H54 (cell line): Measurements from ENCODE around the gene GGA3.
"Not testable (repeated sequence)": the region's sequence is repeated elsewhere in the genome, so short reads cannot be mapped to it uniquely, and the experiment has no call there.

Source experiments
- DNase-seq: peaks from one replicate; pipeline ENCODE4 v3.0.0; 2011; ENCODE audit warnings: low spot score, mixed read lengths; ENCODE audit not compliant: insufficient read length
- FAIRE-seq: peaks from 3 replicates; lab custom pipeline; 2011; peaks lifted over from hg19 to GRCh38; lab: Jason Lieb, UNC
- POLR2A ChIP-seq: IDR thresholded peaks from 2 replicates; pipeline ENCODE4 v1.6.1; 2011; ENCODE audit warnings: low read depth, mild to moderate bottlenecking, low read length

The GGA3 gene

GRCh38 chr17:75269844-75270217, 8.4 kb upstream of the GGA3 start:
- no peak for TF ChIP-seq POLR2A
- DNase-seq (no peak), FAIRE-seq (no peak)

GRCh38 chr17:75267411-75268232, 6.2 kb upstream of the GGA3 start:
- no peak for TF ChIP-seq POLR2A
- DNase-seq (no peak), FAIRE-seq (no peak)

GRCh38 chr17:75267153-75267410, 5.7 kb upstream of the GGA3 start:
- DNase-seq, result no peak
- no peak for TF ChIP-seq POLR2A
- FAIRE-seq, result no peak

GRCh38 chr17:75266316-75267152, 5.1 kb upstream of the GGA3 start:
- no peak for DNase-seq
- no peak for TF ChIP-seq POLR2A
- FAIRE-seq, result no peak

GRCh38 chr17:75265614-75266315, 4.4 kb upstream of the GGA3 start:
- FAIRE-seq, result no peak

GRCh38 chr17:75263055-75263454, 1.6 kb upstream of the GGA3 start:
- no peak for FAIRE-seq
- TF ChIP-seq POLR2A, result no peak
- no peak for DNase-seq

More at GRCh38 chr17:75265614-75266315, 4.4 kb upstream of the GGA3 start:
- DNase-seq, result no peak
- no peak for TF ChIP-seq POLR2A

- no peak for TF ChIP-seq POLR2A
- DNase-seq (no peak), FAIRE-seq (no peak)
Measured at GRCh38 chr17:75262112-75262606, 753 bp upstream of the GGA3 start.

GRCh38 chr17:75260641-75261335, 618 bp downstream of the GGA3 start:
- TF ChIP-seq POLR2A, result no peak
- FAIRE-seq (no peak), DNase-seq (no peak)

- not testable (repeated sequence) for DNase-seq, FAIRE-seq
Measured at GRCh38 chr17:75257228-75257627, 4.2 kb downstream of the GGA3 start.

- FAIRE-seq, DNase-seq: not testable (repeated sequence)
Measured at GRCh38 chr17:75255954-75256698, 5.3 kb downstream of the GGA3 start.

GRCh38 chr17:75252039-75252816, 9.2 kb downstream of the GGA3 start:
- FAIRE-seq, result no peak
- no peak for DNase-seq
- TF ChIP-seq POLR2A, result no peak

- DNase-seq (no peak), FAIRE-seq (no peak)
- TF ChIP-seq POLR2A, result no peak
Measured at GRCh38 chr17:75250009-75250471, 11.4 kb downstream of the GGA3 start.
